ENCODE data around the gene COPZ2. TPM values are rescaled to one million over a fixed set of nuclear protein-coding genes. Genes with fewer than 3 reads are reported as not detected.
A peak's percentile ranks its signal among the peaks of the same experiment; 100 is the strongest.

The COPZ2 gene
- total RNA-seq, 1 experiment from 2014 or later: 1.3 TPM

DNA sequence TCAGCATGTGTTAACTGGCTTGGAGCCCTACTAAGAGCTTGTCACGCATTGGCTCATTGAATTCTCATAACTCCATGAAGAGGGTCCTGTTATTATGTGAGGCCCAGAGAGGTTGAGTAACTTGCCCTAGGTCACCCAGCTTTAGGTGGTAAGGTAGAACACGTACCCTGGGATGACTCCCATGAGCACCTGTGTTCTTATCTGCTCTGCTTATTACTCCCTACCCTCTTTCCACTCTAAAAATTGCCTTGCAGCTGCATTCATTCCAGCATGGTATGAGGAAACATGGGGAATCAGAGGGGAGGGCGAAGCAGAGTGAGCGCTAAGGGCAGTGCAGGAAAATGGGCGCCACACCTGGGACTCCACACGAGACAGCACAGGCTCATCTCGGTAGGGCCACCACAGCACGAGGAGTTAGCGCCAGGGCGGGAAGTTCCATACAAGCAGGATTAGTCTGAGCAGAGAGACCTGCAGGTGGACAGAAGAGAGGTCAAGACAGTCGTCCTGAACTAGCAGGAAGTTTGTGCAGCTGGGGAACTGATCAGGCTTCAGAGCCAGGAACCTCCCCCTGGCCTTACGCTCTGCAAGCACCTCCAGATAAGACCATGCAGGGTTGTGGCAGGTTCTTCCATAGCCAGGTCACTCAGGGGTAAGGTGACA, 10.1 kb downstream of the COPZ2 start:
- no peak for ATAC-seq
- H2AFZ ChIP-seq (ENCODE audit: low read length): peak overlapping the region; percentile 71
- no peak overlapping the region for H3K4me3 ChIP-seq (ENCODE audit: low read length)
- no TSS peak for BruUV-seq (replicated peaks)
- intact Hi-C loops (cut with micrococcal nuclease): loop anchor here (5.0 to 10.0 kb wide), 4 partner anchors 217 to 590 kb away; partner anchors contain the start of gene HOXB8
- H3K4me2 ChIP-seq (ENCODE audit: low read length): no peak overlapping the region
- no peaks in the 10 kb centered on the region for H4K20me1 ChIP-seq (ENCODE audit: low read length)
- H3K9ac ChIP-seq (ENCODE audit: low read length): no peak overlapping the region
- no peaks in the 10 kb centered on the region for H3K79me2 ChIP-seq (ENCODE audit: low read length)
- no peaks in the 10 kb centered on the region for H3K36me3 ChIP-seq (ENCODE audit: low read depth, low read length)
- no peaks in the 10 kb centered on the region for H3K27me3 ChIP-seq (ENCODE audit: low read length)
- CTCF ChIA-PET: interaction anchor here (1.2 to 2.4 kb wide), 2 partner anchors 22 to 48 kb away, joined by 4 to 42 read pairs; partner anchors contain the start of gene NFE2L1
- peaks cover 6% of the 10 kb centered on the region for H3F3A ChIP-seq (ENCODE audit: low read length, unreplicated experiment)
- H3K9me3 ChIP-seq (ENCODE audit: low read length): no peaks in the 10 kb centered on the region
- H3K27ac ChIP-seq (ENCODE audit: low read length): no peak overlapping the region
- peaks cover 38% of the 10 kb centered on the region for H3K4me1 ChIP-seq (ENCODE audit: insufficient read depth, low read length)
- TF ChIP-seq, protein P1, sequence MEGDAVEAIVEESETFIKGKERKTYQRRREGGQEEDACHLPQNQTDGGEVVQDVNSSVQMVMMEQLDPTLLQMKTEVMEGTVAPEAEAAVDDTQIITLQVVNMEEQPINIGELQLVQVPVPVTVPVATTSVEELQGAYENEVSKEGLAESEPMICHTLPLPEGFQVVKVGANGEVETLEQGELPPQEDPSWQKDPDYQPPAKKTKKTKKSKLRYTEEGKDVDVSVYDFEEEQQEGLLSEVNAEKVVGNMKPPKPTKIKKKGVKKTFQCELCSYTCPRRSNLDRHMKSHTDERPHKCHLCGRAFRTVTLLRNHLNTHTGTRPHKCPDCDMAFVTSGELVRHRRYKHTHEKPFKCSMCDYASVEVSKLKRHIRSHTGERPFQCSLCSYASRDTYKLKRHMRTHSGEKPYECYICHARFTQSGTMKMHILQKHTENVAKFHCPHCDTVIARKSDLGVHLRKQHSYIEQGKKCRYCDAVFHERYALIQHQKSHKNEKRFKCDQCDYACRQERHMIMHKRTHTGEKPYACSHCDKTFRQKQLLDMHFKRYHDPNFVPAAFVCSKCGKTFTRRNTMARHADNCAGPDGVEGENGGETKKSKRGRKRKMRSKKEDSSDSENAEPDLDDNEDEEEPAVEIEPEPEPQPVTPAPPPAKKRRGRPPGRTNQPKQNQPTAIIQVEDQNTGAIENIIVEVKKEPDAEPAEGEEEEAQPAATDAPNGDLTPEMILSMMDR (conservative IDR thresholded peaks at IDR 0.05; ENCODE audit: low read depth, low read length): no peak
- no peak for TF ChIP-seq EZH2phosphoT487 (IDR thresholded peaks at IDR 0.05; ENCODE audit: borderline replicate concordance, low read length)
- TF ChIP-seq EZH2 (IDR thresholded peaks at IDR 0.05; ENCODE audit: low read length, unreplicated experiment): no peak
- no peaks in the 10 kb centered on the region for H3K9me2 ChIP-seq (replicated peaks; ENCODE audit: low read length)
- POLR2A ChIA-PET (ENCODE audit: unreplicated experiment): interaction anchor here (0.6 kb wide), 1 partner anchor 46 kb away, joined by 3 read pairs; no protein-coding TSS in a partner anchor
- no peak for DNase-seq

DNA sequence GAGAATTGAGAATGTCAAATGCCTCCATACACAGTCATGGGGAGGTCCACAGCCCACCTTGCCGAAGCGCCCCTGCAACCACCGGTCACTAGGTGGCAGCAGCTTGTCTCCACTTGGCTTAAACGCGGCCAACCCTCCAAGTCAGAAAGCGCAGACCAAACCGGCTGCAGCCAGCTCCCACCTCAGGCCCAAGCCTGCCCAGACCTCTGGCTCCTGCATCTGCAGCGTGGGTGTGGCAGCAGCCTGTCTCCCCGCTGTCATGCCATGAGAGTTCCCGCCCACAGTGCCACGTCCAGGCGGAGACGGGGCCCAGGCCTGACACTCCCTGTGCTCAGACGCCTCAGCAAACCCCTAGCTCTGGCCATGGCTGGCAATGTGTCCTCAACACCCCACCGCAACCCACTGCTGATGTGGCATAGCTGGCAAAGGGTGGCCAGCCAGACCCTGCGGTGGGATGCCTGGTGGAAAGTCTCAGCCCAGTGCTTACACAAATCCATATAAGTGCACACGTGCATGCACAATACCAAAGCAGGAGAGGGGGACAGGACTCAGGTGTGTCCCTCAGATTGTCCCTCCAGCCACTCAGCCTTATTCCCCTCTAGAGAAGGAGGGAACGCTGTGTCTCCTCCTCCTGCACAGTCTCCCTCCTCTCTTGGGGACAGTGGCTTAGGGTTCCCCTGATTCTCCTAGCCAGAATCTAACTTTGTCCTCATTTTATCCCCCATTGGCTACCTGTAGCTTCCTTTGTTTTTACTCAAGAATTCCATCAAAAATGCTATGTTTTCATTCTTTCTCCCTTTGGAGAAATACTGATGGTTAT, 10.9 kb downstream of the COPZ2 start:
- no peaks in the 10 kb centered on the region for H3K27me3 ChIP-seq (ENCODE audit: low read length)
- CTCF ChIA-PET: interaction anchor here (0.5 to 2.4 kb wide), 12 partner anchors 19 to 281 kb away, joined by 3 to 42 read pairs (median 4); partner anchors contain the start of gene NFE2L1
- no peaks in the 10 kb centered on the region for H4K20me1 ChIP-seq (ENCODE audit: low read length)
- POLR2A ChIA-PET (ENCODE audit: unreplicated experiment): interaction anchor here (0.6 to 0.7 kb wide), 2 partner anchors 47 to 317 kb away, joined by 3 read pairs; no protein-coding TSS in a partner anchor
- H3K79me2 ChIP-seq (ENCODE audit: low read length): no peaks in the 10 kb centered on the region
- peak overlapping the region; percentile 81 for H3K27ac ChIP-seq (ENCODE audit: low read length)
- peak overlapping the region; percentile 86 for H2AFZ ChIP-seq (ENCODE audit: low read length)
- peaks cover 41% of the 10 kb centered on the region for H3K4me1 ChIP-seq (ENCODE audit: insufficient read depth, low read length)
- H3K9me3 ChIP-seq (ENCODE audit: low read length): no peaks in the 10 kb centered on the region
- intact Hi-C loops (cut with micrococcal nuclease): loop anchor here (1.0 to 10.0 kb wide), 5 partner anchors 22 to 591 kb away; partner anchors contain the start of genes HOXB8 and NFE2L1
- H3F3A ChIP-seq (ENCODE audit: low read length, unreplicated experiment): peaks cover 6% of the 10 kb centered on the region
- TF ChIP-seq, protein P1 (conservative IDR thresholded peaks at IDR 0.05; ENCODE audit: low read depth, low read length): peak; percentile 99
- no peak for TF ChIP-seq EZH2 (IDR thresholded peaks at IDR 0.05; ENCODE audit: low read length, unreplicated experiment)
- H3K4me2 ChIP-seq (ENCODE audit: low read length): peak overlapping the region; percentile 99
- no TSS peak for BruUV-seq (replicated peaks)
- no peaks in the 10 kb centered on the region for H3K36me3 ChIP-seq (ENCODE audit: low read depth, low read length)
- no peaks in the 10 kb centered on the region for H3K9me2 ChIP-seq (replicated peaks; ENCODE audit: low read length)
- peak overlapping the region; percentile 72 for H3K4me3 ChIP-seq (ENCODE audit: low read length)
- peak; percentile 93 for DNase-seq
- peak; percentile 37 for ATAC-seq
- peak overlapping the region; percentile 57 for H3K9ac ChIP-seq (ENCODE audit: low read length)
